Measurements from ENCODE around the gene IFNA17.

DNA sequence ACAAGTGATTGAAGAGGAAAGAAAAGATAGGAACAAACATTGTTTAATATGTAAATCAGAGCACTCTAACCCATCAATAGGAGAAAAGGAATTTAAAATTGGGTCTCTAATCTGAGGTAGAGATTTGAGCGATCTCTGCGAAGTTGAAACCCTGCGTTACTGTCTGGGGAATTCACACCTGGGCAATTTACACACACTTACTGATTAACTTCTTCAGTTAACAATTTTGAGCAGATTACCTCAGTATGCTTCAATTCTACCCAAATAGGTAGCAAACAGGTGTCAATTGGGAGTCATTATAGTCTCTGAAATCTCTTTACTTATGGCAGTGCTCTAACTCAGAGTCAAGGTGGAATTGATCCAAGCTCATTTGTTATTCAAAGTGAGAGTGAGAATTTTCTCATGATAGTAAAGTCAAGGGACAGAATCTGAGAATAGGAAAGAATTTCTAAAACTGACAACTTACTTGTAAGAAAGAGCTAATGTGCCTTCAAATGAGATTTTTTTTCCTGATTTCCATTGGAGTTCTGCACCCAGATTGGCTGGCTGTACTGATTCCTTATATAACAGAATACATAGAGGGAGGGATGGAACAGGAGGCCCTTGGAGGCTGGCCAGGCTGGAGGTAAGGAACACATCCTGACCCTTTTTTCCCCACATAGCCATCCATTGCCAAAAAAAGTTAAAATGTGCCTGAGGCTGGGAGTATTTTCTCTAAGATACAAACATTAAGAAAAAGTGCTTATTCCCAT is 38.9 kb upstream of the IFNA17 start:
- TF ChIP-seq POLR2A (IDR thresholded peaks at IDR 0.05; ENCODE audit: low read depth, low read length) (no peak), MYC (IDR thresholded peaks at IDR 0.05; ENCODE audit: low read depth, low read length) (no peak)
- TF ChIP-seq, protein P1, sequence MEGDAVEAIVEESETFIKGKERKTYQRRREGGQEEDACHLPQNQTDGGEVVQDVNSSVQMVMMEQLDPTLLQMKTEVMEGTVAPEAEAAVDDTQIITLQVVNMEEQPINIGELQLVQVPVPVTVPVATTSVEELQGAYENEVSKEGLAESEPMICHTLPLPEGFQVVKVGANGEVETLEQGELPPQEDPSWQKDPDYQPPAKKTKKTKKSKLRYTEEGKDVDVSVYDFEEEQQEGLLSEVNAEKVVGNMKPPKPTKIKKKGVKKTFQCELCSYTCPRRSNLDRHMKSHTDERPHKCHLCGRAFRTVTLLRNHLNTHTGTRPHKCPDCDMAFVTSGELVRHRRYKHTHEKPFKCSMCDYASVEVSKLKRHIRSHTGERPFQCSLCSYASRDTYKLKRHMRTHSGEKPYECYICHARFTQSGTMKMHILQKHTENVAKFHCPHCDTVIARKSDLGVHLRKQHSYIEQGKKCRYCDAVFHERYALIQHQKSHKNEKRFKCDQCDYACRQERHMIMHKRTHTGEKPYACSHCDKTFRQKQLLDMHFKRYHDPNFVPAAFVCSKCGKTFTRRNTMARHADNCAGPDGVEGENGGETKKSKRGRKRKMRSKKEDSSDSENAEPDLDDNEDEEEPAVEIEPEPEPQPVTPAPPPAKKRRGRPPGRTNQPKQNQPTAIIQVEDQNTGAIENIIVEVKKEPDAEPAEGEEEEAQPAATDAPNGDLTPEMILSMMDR (IDR thresholded peaks at IDR 0.05; ENCODE audit: extremely low read depth in 1 of 2, insufficient read depth in 1 of 2, low read depth in 1 of 2, low read length in 2 of 2): no peak
